Lower lobe of right lung (tissue), 2 donors: Measurements from ENCODE around the gene TXNRD1. TPM values are rescaled to one million over a fixed set of nuclear protein-coding genes. Genes with fewer than 3 reads are reported as not detected.

Experiments used
- ATAC-seq, 2 donors: fragments of 200-7000 bp; cut with Tn5 transposase; one replicate each; pipeline ENCODE4 v1.9.1; 2020 to 2022; ENCODE audit warnings: mild to moderate bottlenecking in 2 of 2, moderate library complexity in 2 of 2
- DNase-seq: peaks from one replicate; pipeline ENCODE4 v3.0.0-alpha.2; 2020
- H3K27ac ChIP-seq: fragments of 200-600 bp; one replicate; pipeline ENCODE4 v1.8.0; 2022
- H3K27me3 ChIP-seq: fragments of 200-600 bp; one replicate; pipeline ENCODE4 v1.8.0; 2022; ENCODE audit warnings: low read depth
- H3K36me3 ChIP-seq: fragments of 200-600 bp; one replicate; pipeline ENCODE4 v1.8.0; 2022; ENCODE audit warnings: mild to moderate bottlenecking
- H3K4me1 ChIP-seq: fragments of 200-600 bp; one replicate; pipeline ENCODE4 v1.8.0; 2022
- H3K4me3 ChIP-seq: fragments of 200-600 bp; one replicate; pipeline ENCODE4 v1.8.0; 2022; ENCODE audit warnings: mild to moderate bottlenecking
- H3K9me3 ChIP-seq: fragments of 200-600 bp; one replicate; pipeline ENCODE4 v1.8.0; 2022
- intact Hi-C: fragments of 100-400 bp; cut with DNase I; formaldehyde crosslinking; loops from one replicate; pipeline ENCODE4 v1.11.0; 2022
- total RNA-seq: library from RNA; stranded (reverse); fragmentation: NEBNext Ultra II Directional; extraction: Animal tissue kit (Norgen Biotek cat#: 25700); gene quantifications from one replicate; pipeline ENCODE4 v1.2.1, GENCODE V29; 2021
- TF ChIP-seq, protein P1 (sequence below): fragments of 200-600 bp; IDR thresholded peaks from one replicate; pipeline ENCODE4 v1.8.0; 2022; ENCODE audit warnings: antibody characterized with exemption, mild to moderate bottlenecking
- donor health status: DM: no; HTN: yes; CAD: no; lungs with severe emphysema.

TXNRD1 gene
- total RNA-seq, 1 donor from 2014 or later: 144 TPM

DNA sequence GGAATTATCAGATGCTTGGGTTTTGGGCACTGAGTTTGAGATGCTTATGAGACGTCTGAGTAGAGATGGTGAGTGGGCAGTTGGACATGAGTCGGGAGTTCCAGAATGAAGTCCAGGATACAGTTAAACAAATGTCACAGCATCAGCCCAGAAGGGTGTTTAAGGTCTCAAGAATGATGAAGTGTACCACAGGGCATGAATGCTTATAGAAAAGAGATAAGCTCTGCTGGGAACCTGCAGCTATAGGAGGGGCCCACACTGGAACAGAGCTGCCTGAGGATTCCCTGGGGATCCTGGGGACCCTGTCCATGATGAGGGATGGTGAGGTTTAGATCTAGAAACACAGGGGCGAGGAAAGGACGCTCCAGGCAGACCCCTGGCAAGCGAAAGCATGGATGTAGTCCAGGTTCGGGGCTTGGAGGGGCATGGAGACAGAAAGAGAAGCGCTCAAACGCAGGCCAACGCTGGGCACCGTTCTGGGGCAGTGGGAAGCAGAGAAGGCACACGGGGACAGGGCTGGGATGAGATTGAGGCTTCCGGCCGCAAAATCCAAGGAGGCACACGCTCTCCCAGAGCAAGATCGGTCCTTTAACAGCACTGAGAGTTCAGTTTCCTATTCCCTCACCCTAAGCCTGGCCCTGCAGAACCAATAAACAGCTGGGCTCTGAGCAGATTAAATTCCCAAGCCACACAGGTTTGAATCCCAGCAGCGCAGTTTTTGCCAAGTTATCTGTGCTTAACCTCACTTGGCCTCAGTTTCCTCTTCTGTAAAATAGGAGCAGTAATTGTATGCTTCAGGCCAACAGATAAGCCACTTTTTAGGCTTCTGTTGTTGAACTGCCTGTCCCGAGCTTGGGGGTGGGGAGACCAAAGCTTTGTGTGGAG lies 140.9 kb downstream of the TXNRD1 start:
- Histone ChIP-seq H3K4me1 (no peaks in the 10 kb centered on the region), H3K27me3 (no peaks in the 10 kb centered on the region), H3K27ac (no peak overlapping the region), H3K9me3 (peaks cover 3% of the 10 kb centered on the region), H3K36me3 (peaks cover 25% of the 10 kb centered on the region), H3K4me3 (no peak overlapping the region)
- intact Hi-C loops: loop anchor here (10.0 kb wide), 1 partner anchor 142 kb away; the partner anchor contains the start of gene TXNRD1
- no peak for DNase-seq
- ATAC-seq: no peak
- TF ChIP-seq, protein P1, sequence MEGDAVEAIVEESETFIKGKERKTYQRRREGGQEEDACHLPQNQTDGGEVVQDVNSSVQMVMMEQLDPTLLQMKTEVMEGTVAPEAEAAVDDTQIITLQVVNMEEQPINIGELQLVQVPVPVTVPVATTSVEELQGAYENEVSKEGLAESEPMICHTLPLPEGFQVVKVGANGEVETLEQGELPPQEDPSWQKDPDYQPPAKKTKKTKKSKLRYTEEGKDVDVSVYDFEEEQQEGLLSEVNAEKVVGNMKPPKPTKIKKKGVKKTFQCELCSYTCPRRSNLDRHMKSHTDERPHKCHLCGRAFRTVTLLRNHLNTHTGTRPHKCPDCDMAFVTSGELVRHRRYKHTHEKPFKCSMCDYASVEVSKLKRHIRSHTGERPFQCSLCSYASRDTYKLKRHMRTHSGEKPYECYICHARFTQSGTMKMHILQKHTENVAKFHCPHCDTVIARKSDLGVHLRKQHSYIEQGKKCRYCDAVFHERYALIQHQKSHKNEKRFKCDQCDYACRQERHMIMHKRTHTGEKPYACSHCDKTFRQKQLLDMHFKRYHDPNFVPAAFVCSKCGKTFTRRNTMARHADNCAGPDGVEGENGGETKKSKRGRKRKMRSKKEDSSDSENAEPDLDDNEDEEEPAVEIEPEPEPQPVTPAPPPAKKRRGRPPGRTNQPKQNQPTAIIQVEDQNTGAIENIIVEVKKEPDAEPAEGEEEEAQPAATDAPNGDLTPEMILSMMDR: no peak

DNA sequence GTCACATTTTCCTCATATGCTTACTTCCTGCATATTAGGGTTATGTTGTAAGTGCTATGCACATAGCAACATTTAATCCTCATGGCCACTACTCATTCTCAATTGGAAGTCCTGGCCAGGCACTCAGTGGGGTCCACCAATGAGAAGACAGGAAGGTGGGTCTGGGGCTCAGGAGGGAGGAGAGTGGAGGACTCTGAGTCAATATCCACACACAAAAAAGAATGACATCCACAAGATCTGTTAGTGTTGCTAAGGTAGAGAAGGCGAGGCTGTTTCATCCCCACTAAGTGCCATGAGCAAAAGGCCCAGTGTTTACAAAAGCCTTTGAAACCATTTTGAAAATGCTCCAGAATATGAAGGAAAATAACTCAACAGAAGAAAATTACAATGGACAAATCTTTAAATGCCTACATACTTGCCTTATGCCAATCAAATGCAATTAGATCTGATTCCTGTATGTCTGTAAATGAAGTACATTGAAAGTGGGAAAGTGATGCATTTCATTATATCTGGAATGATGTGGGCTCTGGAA lies 141.9 kb downstream of the TXNRD1 start:
- Histone ChIP-seq H3K27ac (no peak overlapping the region), H3K36me3 (peaks cover 17% of the 10 kb centered on the region), H3K27me3 (no peaks in the 10 kb centered on the region), H3K4me1 (no peaks in the 10 kb centered on the region), H3K4me3 (no peak overlapping the region), H3K9me3 (peaks cover 3% of the 10 kb centered on the region)
- intact Hi-C loops: loop anchor here (10.0 kb wide), 1 partner anchor 143 kb away; the partner anchor contains the start of gene TXNRD1
- TF ChIP-seq, protein P1: no peak
- peak in 1 of 2 donors; percentile 38 for ATAC-seq
- DNase-seq: no peak

- H3K36me3 ChIP-seq: peaks cover 12% of the 10 kb centered on the region
- H3K4me1 ChIP-seq: no peaks in the 10 kb centered on the region
- no peak overlapping the region for H3K4me3 ChIP-seq
- TF ChIP-seq, protein P1: peak; percentile 85
- peaks cover 3% of the 10 kb centered on the region for H3K9me3 ChIP-seq
- intact Hi-C loops: loop anchor here (10.0 kb wide), 1 partner anchor 144 kb away; the partner anchor contains the start of gene TXNRD1
- DNase-seq: peak; percentile 73
- peak; percentile 89 to 92 for ATAC-seq
- H3K27me3 ChIP-seq: no peaks in the 10 kb centered on the region
- H3K27ac ChIP-seq: no peak overlapping the region
Observed at GRCh38 chr12:104358353-104359003, 142.9 kb downstream of the TXNRD1 start.

DNA sequence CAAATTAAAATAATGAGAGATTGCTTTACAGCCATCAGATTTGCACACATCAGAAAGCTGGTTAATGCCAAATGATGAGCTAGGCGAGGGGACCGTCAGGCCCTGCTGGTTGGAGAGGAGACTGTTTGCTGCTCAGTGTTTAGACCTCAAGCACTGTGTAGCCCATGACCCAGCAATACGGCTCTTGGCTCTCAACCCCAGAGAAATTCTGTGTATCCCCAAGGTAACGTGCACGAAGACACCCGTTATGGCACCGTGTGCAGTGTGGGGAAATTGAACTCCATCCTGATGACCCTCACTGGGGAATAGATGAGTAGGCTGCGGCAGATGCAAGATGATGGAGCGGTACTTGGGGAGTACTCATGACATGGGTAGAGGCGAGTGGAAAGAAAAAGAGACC lies 143.6 kb downstream of the TXNRD1 start:
- Histone ChIP-seq H3K36me3 (peaks cover 10% of the 10 kb centered on the region), H3K4me3 (no peak overlapping the region), H3K27ac (no peak overlapping the region), H3K9me3 (peaks cover 3% of the 10 kb centered on the region), H3K27me3 (no peaks in the 10 kb centered on the region), H3K4me1 (no peaks in the 10 kb centered on the region)
- intact Hi-C loops: loop anchor here (10.0 kb wide), 1 partner anchor 144 kb away; the partner anchor contains the start of gene TXNRD1
- TF ChIP-seq, protein P1: no peak
- ATAC-seq (no peak), DNase-seq (no peak)

- no peaks in the 10 kb centered on the region for H3K27me3 ChIP-seq
- H3K4me1 ChIP-seq: no peaks in the 10 kb centered on the region
- TF ChIP-seq, protein P1: no peak
- no peak overlapping the region for H3K27ac ChIP-seq
- no peak for ATAC-seq
- no peak overlapping the region for H3K4me3 ChIP-seq
- H3K9me3 ChIP-seq: peaks cover 3% of the 10 kb centered on the region
- DNase-seq: no peak
- H3K36me3 ChIP-seq: peaks cover under 1% of the 10 kb centered on the region
- intact Hi-C loops: no loop called here
Observed at GRCh38 chr12:104360157-104360556, 144.6 kb downstream of the TXNRD1 start.
